Small intestine (tissue), 7 donors: Measurements from ENCODE around the gene RTP5. TPM values are rescaled to one million over a fixed set of nuclear protein-coding genes. Genes with fewer than 3 reads are reported as not detected.
"Not testable (repeated sequence)": the region's sequence is repeated elsewhere in the genome, so short reads cannot be mapped to it uniquely, and the experiment has no call there.

Experiments
- DNase-seq, 2 donors: peaks; one replicate each; pipeline versions ENCODE4 v3.0.0 to v3.0.0-alpha.2; 2013
- FAIRE-seq: peaks from 2 replicates; lab custom pipeline; 2012; peaks lifted over from hg19 to GRCh38; lab: Jason Lieb, UNC
- H3K27ac ChIP-seq, 3 donors: one replicate each; pipeline ENCODE4 v1.5.1; 2013; ENCODE audit warnings: low read length in 2 of 3, mild to moderate bottlenecking in 2 of 3, control low read depth in 1 of 3, inconsistent platforms in 1 of 3, low read depth in 1 of 3, moderate library complexity in 1 of 3
- H3K27me3 ChIP-seq, 3 donors: one replicate each; pipeline ENCODE4 v1.6.1; 2013; ENCODE audit warnings: low read length in 3 of 3, inconsistent platforms in 1 of 3; ENCODE audit not compliant: control insufficient read depth in 3 of 3, insufficient read depth in 3 of 3
- H3K36me3 ChIP-seq, 3 donors: one replicate each; pipeline ENCODE4 v1.6.1; 2013; ENCODE audit warnings: low read length in 3 of 3, inconsistent platforms in 1 of 3, low read depth in 1 of 3, mild to moderate bottlenecking in 1 of 3, moderate library complexity in 1 of 3; ENCODE audit not compliant: control insufficient read depth in 3 of 3, insufficient read depth in 2 of 3
- H3K4me1 ChIP-seq, 3 donors: one replicate each; pipeline ENCODE4 v1.6.1; 2013; ENCODE audit warnings: low read length in 2 of 3, inconsistent platforms in 1 of 3, low read depth in 1 of 3, mild to moderate bottlenecking in 1 of 3, moderate library complexity in 1 of 3; ENCODE audit not compliant: control insufficient read depth in 3 of 3, insufficient read depth in 2 of 3
- H3K4me3 ChIP-seq, 3 donors: one replicate each; pipeline ENCODE4 v1.5.1; 2013; ENCODE audit warnings: low read length in 3 of 3, control low read depth in 1 of 3, inconsistent platforms in 1 of 3, low read depth in 1 of 3, mild to moderate bottlenecking in 1 of 3, moderate library complexity in 1 of 3
- H3K9me3 ChIP-seq, 2 donors: one replicate each; pipeline ENCODE4 v1.6.1; 2013; ENCODE audit warnings: low read depth in 1 of 2, low read length in 1 of 2; ENCODE audit not compliant: control insufficient read depth in 2 of 2, insufficient read depth in 1 of 2
- WGBS, 3 donors: extraction: QIAGEN DNeasy Blood & Tissue Kit; methylation state at CpG; one replicate each; pipeline ENCODE4 v1.1.7; 2013; 5-methylcytosine and 5-hydroxymethylcytosine counted together
- polyA plus RNA-seq, 4 donors: library from polyadenylated mRNA; stranded (reverse) in 3 of 4; unstranded in 1 of 4; fragments of 200-250 nt in 3 of 4; fragments of 120-200 nt in 1 of 4; gene quantifications; one replicate each; pipeline versions ENCODE4 v1.2.1 to v1.2.3, GENCODE V29; 2013
- donor health status: healthy with polysubstance abuse.
- donor health status: control.
- donor health status: control.
- donor health status: Bipolar disorder and iron deficiency.
- donor health status: healthy.

The RTP5 gene
- polyA plus RNA-seq, 4 donors = 0.04 TPM; not detected in 3

DNA sequence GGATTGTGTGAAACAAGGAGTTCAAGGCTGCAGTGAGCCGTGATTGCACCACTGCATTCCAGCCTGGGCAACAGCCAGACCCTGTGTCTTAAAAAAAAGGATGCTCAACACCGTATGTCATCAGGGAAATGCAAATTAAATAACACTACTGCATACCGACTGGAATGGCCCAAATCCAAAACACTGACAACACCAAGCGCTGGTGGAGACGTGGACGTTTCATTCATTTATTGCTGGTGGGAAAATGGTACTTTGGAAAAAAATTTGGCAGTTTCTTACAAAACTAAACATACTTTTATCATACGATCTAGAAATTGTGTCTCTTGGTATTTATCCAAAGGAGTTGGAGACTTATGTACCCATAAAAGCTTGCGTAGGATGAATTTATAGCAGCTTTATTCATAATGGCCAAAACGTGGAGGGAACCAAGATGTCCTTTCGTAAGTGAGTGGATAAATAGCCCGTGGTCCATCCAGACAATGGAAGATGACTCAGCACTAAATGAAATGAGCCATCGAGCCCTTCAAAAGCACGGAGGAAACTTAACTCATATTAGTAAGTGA is 36.3 kb upstream of the RTP5 start:
- H3K9me3 ChIP-seq = no peaks in the 10 kb centered on the region
- no peaks in the 10 kb centered on the region for H3K4me1 ChIP-seq
- no peaks in the 10 kb centered on the region for H3K36me3 ChIP-seq
- H3K27ac ChIP-seq = no peak overlapping the region
- FAIRE-seq (no peak), DNase-seq (no peak)
- H3K4me3 ChIP-seq = no peak overlapping the region
- WGBS, 3 donors = 59 to 63% (median 62%) methylated on average over 13 of the region's 13 CpGs
- peaks cover 2 to 7% (median 3%) of the 10 kb centered on the region in 3 donors for H3K27me3 ChIP-seq

DNA sequence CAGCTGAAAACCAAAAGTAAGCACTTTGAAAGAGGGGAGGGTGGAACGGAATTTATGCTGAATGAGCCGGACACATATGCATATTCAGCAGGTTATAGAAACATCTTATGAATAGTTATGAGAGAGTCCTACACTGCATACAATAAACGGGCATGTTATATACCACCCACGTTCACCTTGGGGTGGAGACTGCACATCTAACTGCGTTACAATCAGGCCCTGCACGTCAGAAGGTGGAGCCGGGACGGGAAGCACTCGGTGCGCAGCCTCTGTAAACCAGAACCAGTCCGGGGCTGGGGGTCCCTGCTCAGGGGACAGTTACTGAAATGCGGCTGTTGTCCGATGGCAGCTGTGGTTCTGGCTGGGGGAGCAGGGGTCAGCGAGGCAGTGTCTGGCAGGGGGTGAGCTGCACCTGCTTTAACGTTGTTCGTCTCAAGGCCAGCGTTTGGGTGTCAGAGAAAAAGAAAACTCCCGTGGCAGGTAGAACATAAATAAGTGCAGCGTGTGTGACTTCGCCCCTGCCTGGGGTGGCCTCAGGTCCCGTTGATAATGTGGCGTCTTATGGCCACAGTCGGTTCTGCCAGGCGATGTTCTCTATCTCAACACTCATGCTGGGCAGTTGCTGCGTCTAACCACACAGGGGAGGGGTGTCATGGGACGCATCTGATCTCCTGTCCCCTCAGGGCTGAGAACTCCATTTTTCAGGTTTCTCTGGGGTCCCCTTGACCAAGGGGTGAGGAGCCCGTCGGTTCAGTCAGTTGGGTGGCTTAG is 35.6 kb upstream of the RTP5 start:
- not testable (repeated sequence) for H3K4me3 ChIP-seq, H3K27ac ChIP-seq, H3K9me3 ChIP-seq, H3K36me3 ChIP-seq, H3K27me3 ChIP-seq, FAIRE-seq, H3K4me1 ChIP-seq, DNase-seq
- 74 to 86% (median 77%) methylated on average over 26 to 28 of the region's 28 CpGs for WGBS, 3 donors

DNA sequence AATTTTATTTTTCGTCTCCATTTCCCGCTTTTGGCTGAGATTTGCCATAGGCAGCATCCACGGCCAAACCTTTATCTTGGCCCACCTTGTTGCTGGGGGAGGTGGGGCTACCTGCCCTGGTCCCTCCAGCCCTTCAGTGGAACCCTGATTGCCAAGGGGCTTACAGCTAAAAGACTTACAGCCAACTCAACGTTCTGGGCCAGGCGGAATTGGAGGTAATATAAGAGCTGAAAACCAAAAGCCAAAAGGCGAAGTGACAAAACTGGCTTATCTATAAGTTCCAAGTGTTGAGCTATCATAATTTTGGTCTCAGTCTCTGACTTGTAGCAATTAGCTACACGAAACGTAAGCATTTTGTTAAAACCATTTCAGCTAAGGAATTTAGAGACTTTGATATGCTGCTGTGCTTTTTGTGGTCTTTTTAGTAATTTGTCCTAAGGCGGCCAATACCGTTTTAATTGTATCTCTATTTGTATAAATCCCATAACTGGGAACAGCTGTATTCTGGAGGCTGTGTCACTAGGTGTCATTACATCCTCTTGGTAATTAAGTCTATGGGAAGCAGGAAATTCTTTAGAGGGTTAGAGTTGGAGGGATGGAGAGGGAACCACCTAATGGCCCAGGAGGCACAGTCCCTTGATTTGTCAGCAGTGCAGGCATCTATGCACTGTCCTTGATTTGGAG is 34.9 kb upstream of the RTP5 start:
- Histone ChIP-seq H3K36me3 (no peaks in the 10 kb centered on the region), H3K4me1 (no peaks in the 10 kb centered on the region), H3K9me3 (no peaks in the 10 kb centered on the region), H3K4me3 (no peak overlapping the region), H3K27me3 (peaks cover 2 to 7% (median 3%) of the 10 kb centered on the region in 3 donors), H3K27ac (no peak overlapping the region)
- no peak for DNase-seq
- FAIRE-seq = no peak
- 88 to 90% (median 89%) methylated on average over 10 of the region's 10 CpGs for WGBS, 3 donors

DNA sequence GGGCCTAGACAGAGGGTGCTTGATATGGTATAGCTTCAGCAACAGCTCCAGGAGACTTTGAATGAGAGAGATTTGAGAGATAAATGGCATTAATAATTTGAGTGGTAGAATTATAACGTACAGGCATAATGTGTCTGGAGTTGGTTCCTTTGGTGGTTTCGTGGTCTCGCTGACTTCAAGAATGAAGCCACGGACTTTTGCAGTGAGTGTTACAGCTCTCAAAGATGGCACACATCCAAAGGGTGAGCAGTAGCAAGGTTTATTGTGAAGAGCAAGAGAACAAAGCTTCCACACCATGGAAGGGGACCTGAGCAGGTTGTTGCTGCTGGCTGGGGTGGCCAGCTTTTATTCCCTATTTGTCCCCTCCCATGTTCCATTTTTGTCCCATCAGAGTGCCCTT is 33.9 kb upstream of the RTP5 start:
- WGBS, 3 donors = 61 to 75% (median 68%) methylated on average over 4 of the region's 4 CpGs
- no peak overlapping the region for H3K4me3 ChIP-seq
- no peak for FAIRE-seq
- no peaks in the 10 kb centered on the region for H3K36me3 ChIP-seq
- H3K27me3 ChIP-seq = peaks cover 2 to 7% (median 3%) of the 10 kb centered on the region in 3 donors
- H3K9me3 ChIP-seq = no peaks in the 10 kb centered on the region
- H3K4me1 ChIP-seq = no peaks in the 10 kb centered on the region
- DNase-seq = no peak
- no peak overlapping the region for H3K27ac ChIP-seq

DNA sequence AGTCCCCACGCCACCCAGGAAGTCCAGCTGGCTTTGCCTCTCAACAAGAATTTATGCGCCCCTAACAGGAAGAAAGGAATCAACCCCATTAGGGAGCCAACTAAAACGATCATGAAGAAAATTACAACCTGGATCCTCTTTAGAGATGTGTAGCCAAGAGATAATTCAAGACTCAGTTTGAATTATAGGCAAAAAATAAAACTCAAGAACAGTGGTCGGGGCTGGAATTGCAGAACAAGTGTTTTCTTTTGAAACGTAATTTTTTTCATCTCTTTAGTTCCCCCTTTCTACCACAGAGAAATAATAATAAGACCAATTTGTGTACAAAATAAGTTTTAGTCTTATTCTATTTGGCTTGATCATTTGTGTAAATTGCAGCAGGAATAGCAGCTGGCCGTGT is 33.2 kb upstream of the RTP5 start:
- H3K4me3 ChIP-seq = no peak overlapping the region
- no peak for FAIRE-seq
- no peaks in the 10 kb centered on the region for H3K36me3 ChIP-seq
- peaks cover 2 to 7% (median 3%) of the 10 kb centered on the region in 3 donors for H3K27me3 ChIP-seq
- no peaks in the 10 kb centered on the region for H3K9me3 ChIP-seq
- H3K4me1 ChIP-seq = no peaks in the 10 kb centered on the region
- no peak for DNase-seq
- whole genome bisulfite sequencing, 3 donors = 67 to 70% (median 70%) methylated on average over 6 of the region's 6 CpGs
- H3K27ac ChIP-seq = no peak overlapping the region

DNA sequence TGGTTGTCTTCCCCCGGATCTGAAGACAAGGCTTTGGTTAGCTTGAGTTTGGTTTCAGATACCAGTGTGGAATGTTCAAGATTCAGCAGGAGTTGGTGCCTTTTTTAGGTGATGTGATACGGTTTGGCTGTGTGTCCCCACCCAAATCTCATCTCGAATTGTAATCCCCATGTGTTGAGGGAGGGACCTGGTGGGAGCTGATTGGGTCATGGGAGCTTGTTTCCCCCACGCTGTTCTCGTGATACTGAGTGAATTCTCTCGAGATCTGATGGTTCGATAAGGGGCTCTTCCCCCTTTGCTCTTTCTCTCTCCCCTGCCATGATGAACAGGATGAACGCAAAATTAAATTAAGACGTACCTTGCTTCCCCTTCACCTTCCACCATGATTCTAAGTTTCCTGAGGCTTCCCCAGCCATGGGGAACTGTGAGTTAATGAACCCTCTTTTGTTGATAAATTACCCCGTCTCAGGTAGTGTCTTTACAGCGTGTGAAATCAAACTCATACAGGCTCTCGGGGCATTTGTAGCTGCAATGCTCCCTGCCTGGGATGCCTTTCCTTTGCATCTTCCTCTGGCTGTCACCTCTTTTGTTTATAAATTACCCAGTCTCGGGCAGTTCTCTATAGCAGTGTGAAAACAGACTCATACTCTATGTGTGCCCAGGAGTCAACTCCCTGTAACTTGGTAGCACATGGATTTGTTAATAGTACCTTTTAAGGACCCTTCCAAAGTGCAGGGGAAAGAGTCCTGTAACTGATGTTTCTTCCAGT is 32.1 kb upstream of the RTP5 start:
- H3K27me3 ChIP-seq = peaks cover 2 to 7% (median 3%) of the 10 kb centered on the region in 3 donors
- H3K27ac ChIP-seq = no peak overlapping the region
- H3K4me1 ChIP-seq = no peaks in the 10 kb centered on the region
- 53 to 65% (median 56%) methylated on average over 13 of the region's 13 CpGs for WGBS, 3 donors
- FAIRE-seq (no peak), DNase-seq (no peak)
- no peaks in the 10 kb centered on the region for H3K36me3 ChIP-seq
- H3K9me3 ChIP-seq = no peaks in the 10 kb centered on the region
- H3K4me3 ChIP-seq = no peak overlapping the region

DNA sequence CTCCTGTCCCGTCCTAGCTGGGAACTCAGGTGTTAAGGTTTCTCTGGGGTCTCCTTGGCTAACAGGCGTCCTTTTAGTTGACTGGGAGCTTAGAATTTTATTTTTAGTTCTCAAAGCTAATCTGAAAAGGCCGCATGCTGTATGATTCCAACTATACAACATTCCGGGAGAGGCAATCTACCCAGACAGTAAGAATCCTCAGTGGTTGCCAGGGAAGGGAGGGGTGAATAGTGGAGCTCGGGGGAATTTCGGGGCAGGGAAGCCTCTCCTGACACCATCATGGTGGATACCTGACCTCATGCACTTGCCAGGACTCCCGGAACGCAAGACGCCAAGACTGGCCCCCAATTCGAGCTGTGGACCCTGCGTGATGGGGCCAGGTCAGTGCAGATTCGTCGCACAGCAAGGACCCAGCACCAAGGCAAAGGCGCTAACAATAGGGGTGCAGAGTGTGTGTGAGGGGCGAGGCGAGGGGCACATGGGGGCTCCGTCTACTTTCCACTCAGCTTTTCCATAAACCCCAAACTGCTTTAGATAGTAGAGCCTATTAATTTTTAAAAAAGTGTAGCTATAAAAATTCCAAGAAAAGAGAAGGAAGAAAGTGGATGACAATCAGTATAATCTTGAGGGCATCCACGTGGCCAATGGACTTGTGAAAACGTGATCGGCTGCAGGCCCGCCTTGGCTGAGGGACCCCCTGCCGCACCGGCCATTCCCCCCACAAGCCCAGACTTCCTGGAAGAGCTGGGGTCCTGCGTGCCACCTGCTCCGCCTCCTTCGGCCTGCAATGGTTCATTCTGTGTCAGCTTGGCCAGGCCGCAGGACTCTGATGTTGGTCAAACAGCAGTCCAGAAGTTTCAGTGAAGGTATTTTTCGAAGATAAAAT is 28.1 kb upstream of the RTP5 start:
- Histone ChIP-seq H3K36me3 (no peaks in the 10 kb centered on the region), H3K27me3 (peaks cover 2 to 13% (median 3%) of the 10 kb centered on the region in 3 donors), H3K9me3 (no peaks in the 10 kb centered on the region), H3K4me3 (no peak overlapping the region), H3K27ac (no peak overlapping the region), H3K4me1 (peaks cover 0 to 4% (median 0%) of the 10 kb centered on the region in 3 donors)
- FAIRE-seq (no peak), DNase-seq (no peak)
- WGBS, 3 donors = 73 to 83% (median 75%) methylated on average over 28 of the region's 28 CpGs
